ENCODE results near the gene RNF26.

- no peak for TF ChIP-seq CTCF (conservative IDR thresholded peaks at IDR 0.05)
- TF ChIP-seq EZH2 (IDR thresholded peaks at IDR 0.05; ENCODE audit: low read depth): no peak
These were observed 19.6 kb upstream of the RNF26 start for GRCh38 chr11:119314726-119315125.

Data from PC-9 (cell line).